HG02840 (cell line): Measurements from ENCODE around the gene DIPK1B.

ENCODE experiments used
- ATAC-seq: cut with Tn5 transposase; IDR thresholded peaks from one replicate; pipeline ENCODE4 v1.9.1; 2021; ENCODE audit warnings: mild to moderate bottlenecking, moderate library complexity, moderate number of reproducible peaks; ENCODE audit not compliant: unreplicated experiment, low FRiP score

Gene DIPK1B

DNA sequence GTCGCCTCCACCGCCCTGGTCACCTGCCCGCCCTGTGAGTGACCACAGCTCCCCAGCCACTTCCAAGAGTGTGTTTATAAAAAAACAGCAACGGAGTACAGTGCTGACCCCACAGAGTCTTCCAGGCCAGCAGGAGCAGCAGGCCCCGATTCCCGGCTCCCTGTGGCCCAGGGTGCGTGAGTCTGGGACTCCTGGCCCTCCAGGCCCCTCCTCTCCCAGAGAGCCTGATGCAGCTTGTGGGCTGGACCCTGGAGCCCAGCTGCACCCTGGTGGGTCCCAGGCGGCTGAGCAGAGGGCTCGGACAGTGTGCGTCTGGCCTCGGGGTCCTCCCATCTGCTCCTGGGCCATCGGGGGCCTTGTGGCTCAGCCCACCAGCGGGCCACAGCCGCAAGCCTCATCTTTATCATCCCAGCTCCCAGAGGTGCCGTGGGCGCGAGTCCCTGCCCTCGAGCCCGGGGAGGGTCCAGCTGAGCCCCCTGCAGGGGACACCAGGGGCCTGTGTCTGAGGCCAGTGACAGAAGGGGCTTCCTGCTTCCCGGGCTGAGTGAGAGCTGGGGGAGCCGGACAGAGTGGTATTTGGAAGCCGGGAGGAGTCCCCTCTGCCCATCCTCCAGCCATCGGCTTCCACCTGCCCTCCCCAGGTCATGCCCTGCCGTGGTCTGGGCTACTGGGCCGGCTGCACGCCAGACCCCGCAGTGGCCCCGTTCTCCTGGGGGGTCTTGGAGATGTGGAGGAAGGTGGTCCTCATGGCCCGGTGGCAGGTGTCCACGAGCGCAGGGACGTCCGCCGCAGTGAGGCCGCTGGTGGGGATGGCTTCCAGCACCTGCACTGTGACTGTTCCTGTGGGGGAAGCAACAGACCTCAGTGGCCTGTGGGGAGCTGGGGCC lies 39.0 kb upstream of the DIPK1B start:
- ATAC-seq: no peak

DNA sequence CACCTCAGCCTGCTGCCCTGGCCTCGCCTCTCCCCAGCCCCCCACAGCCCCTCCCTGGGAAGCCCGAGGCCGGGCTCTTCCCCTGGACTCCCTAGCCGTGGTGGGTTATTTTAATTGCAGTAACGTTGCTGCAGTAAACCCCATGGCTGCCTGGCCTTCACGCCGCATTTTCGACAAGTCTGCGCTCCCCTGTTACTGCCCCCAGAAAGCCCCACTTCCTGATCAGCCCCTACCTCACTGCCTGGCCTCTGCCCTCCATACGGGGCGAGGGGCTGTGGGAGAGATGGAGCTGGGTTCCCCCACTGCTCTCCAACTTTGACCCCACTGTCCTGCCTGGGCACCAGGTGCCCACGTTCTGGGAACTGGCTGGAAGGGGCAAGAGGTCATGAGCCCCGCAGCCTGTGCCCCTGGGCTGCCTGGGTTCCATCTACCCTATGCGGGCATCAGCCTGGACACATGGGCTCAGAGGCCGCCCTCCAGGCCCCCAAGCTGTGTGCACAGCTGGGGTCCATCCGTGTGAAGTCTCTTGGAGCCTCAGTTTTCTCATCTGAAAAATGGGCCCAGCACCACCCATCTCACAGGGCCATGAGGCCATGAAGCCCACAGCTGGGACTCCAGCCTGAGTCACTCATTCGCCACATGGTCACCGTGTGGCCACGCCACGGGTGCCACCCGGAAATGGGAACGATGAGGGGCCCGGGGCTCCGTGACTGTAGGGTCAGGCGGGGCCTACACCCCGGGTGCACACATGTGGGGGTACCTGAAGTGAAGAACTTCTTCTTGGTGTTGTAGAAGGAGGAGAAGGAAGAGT lies 38.2 kb upstream of the DIPK1B start:
- no peak for ATAC-seq

DNA sequence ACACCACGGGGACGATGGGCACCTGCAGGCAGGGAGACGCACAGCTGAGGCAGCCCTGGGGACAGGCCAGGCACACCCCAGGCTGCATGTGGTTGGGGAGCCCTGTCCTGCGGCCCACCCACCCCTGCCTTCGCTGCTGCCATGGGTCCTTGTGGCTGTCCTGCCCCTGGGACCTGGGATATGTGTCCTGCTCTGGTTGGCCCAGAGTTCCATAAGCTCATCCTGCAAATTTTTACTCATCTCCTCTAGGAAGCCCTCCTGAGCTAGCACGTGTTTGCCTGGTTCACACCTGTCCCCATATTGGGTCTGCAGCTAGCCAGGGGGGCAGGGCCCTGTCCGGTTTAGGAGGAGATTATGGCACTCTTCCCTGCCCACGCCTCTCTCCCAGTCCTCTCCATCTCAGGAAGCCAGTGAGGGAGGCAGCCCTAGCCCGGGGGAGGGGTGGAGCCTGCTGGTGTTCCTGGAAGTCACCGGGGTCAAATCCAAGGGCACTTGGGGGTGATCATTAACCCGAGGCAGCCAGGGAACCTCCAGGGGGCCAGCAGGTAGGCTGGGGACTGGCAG lies 37.5 kb upstream of the DIPK1B start:
- no peak for ATAC-seq

DNA sequence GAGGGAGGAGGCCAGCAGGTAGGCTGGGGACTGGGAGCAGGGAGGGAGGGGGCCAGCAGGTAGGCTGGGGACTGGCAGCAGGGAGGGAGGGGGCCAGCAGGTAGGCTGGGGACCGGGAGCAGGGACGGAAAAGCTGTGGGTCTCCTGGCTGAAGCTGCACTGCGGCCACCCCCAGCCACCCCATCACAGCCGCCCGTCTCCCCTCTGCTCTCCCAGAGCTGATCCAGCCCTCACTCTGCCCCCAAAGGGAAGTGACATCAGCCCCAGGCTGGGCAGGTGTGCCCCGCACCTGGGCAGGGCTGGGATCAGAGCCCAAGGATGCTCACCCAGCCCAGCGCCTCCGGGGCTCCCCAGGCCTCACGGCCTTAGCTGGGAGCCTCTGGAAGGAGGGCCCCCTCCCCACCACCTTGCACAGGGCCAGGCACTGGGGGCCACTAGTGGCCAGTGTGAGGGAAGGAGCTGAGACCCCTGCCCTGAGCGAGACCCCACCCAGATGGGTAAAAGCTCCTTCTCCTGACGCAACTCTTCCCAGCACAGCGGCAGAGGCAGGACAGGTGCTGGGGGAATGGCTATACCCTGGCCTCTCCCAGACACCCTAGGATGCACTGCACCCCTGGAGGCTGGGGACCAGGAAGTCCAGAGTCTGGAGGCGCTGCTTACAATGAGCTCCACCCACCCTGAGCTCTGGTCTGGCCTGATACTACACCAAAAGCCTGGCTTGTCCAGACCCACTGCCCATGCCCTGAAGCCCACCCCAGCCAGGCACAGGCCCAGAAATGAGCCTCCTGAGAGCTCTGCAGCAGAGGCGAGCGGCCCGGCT lies 36.7 kb upstream of the DIPK1B start:
- no peak for ATAC-seq

DNA sequence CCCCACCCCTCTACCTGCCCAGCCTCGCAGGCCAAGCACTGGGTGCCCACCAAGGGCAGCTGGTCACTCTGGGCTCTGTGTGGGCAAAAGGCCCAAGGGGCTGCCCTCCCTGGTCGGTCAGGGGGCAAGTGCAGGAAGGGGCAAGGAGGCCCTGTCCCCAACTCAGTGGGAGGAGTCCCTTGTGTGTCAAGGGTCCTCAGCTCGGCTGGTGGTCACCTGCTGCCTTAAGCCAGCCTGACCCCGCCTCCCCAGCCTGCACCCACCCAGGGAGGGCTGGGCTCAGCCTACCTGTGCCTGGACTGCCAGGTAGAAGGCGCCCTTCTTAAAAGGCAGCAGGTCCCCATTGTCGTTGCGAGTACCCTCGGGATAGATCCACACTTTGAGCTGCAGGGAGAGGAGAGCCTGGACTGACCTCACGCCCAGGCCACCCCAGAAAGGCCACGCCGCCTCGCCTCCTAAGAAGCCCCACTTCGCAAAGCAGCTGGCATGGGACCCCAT lies 36.0 kb upstream of the DIPK1B start:
- no peak for ATAC-seq

DNA sequence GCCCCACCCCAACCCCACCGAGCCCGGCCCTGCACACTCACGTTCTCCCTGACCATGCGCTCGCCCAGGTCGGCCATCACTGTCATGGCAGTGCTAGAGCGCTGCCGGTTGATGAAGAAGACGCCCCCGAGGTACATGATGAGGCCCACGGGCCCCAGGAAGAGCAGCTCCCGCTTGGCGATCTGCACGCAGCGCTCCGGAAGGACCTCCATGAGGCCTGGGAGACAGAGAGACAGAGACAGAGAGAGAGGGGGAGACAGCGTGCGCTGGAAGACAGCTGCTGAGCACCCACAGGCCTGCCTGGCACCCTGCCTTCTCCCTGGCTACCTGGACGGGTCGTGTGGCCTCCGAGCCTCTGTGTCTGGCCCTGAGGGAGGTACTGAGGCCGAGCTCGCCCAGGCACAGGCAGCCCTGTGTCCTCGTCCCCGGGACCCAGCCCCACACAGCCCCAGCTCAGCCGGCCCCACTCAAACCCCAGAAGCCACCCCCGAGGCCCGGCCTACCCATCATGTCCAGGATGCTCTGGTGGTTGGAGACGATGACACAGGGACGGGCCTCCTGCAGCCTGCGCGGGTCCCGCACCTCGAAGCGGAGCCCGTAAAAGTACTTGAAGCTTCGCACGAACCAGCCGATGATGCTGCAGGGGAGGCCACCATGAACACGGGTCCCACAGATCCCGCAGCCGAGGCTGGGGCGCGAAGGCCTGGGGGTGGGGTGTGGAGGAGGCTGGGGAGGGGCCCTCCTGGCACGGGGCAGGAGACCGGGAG lies 35.3 kb upstream of the DIPK1B start:
- no peak for ATAC-seq

DNA sequence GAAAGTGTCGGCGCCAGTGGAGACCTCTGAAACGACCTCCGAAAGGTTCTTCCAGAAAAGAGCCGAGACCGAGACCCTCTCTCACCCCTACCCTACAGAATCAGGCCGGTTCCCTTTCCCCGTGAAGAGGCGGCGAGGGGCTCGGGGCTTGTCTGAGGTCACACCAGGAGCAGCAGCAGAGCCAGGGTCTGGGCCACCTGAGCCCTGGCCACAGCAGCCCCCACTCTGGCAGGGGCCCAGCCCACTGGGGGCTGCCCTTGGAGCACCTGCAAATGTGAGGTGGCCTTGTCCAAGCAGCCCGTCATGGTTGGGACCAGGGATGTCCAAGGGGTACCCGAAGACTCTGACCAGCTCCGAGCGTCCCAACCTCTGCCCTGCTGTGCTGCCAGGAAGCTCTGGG lies 34.3 kb upstream of the DIPK1B start:
- ATAC-seq: no peak

DNA sequence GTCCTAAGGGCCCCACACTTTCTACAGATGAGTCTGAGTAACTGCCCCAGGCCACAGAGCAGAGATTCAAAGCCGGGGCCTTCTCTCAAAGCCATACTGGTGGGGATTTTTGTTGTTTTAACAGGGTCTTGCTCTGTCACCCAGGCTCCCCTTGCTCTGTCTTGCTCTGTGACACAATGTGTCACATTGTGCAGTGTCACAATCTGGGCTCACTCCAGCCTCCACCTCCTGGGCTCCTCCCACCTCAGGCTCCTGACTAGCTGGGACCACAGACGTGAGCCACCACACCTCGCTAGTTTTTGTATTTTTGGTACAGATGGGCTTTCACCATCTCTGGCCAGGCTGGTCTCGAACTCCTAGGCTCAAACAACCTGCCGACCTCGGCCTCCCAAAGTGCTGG lies 33.7 kb upstream of the DIPK1B start:
- no peak for ATAC-seq

DNA sequence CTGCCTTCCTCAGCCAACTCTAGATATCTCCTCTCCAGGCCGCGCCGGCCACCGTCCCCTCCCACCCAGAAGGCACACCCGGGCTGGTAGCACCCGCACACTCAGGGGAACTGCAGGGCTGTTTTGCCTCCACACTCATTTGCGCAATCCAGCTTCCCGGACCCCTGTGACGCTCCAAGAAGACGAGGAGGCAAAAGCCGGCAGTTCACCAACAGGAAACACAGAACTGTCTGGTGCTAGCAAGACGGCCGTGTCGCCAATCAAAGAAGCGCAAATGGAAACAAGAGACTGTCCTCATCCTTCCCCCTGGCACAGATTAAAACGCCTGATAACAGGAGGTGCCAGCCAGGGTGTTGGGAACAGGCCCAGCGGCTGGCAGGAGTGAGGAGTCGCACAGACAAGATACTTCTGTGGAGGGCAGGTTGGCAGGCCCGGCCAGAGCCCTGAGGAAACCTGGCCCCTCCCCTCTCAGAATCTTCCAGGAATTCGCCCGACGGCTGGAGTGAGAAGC lies 32.9 kb upstream of the DIPK1B start:
- ATAC-seq: no peak

DNA sequence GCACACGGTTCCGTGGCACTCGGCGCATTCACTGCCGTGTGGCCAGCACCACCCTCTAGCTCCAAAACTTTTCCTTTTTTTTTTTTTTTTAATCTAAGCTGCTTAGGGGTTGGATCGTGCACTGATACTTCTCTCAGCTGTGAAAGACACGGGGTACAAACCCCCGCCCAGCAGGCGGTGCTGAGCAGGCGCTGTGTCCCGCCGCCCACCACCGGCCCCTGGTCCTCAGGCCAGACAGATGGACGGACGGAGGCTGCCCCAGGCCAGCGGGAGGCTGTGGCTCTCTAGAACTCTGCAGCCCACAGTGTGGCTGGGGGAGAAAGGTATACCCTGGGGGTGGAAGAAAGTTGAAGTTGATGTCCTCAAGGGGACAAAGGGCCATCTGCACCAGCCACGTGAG lies 31.3 kb upstream of the DIPK1B start:
- no peak for ATAC-seq

DNA sequence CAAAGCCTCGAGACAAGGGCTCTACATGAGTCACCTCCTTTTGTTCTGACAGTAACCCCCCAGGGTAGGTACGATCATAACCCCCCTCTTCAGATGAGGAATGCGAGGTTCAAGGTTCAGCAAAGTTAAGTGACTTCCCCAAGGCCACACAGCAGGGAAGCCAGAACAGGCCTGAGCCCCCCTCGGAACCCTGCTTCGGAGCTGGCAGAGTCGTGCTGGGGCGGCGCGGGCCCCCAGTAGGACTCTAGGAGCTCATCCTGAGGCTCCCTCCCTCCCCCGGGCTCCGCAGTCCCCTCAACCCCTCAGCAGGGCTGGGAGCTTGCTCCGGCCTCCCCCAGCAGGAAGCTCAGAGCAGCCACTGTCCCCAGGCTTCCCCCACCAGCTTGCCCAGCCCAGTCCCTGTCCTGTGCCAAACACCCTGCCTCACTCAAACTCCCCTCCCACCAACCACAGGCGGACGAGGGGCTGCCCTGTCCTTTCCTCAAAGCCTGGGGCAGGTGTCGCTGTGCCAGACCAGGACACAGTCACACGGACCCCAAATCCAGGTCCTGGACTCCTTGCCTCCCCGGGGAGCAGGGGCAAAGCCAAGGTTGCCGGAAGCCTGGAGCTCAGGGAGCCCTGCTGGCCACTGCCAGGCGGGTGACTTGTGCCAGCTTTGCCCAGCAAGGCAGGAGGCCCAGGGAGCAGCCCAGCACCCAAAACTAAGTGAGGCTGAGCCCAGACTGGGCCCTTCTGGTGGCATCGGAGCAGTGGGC lies 30.2 kb upstream of the DIPK1B start:
- ATAC-seq: no peak

DNA sequence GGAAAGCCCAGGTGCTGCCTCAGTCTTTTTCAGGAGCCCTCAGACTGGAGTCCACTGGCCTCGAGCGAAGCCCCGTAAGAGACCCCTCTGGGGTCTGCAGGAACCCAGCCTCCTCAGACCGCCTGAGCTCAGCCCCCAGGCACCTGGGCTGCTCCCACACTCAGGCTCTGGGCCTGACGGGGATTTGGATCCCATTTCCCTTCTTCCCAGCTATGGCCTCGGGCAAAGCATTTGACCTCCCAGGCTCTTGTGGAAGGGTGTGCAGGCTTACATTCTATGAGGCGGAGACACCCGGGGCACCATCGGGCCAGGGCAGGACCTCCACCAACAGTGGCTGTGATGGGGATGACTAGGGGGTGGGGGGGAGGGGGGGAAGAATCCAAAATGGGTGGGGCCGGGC lies 29.7 kb upstream of the DIPK1B start:
- no peak for ATAC-seq

DNA sequence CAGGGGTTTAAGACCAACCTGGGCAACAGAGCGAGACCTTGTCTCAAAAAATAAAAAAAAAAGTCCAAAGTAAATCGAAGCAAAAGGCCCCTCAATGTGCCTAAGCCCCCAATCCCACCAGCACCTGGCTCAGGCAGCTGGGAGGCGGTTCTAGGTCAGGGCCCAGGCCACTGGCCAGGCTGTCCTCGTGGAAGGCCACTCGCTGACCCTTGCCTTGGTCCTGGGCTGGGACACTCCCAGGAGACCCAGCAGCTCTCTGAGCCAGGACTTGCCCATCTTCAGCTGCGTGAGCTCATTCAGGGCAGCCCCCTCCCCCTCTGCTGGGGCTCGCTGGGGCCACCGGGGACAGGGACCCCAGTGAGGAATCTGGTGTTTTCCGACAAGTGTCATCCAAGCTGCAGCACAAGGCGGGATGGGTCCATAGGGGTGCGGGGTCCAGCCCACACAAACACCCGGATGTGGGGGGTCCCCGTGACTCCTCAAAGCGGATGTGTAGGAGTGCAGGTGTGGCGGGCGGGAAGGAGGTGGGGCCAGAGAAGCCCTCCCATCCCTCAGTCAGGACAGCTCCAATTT lies 29.1 kb upstream of the DIPK1B start:
- no peak for ATAC-seq

DNA sequence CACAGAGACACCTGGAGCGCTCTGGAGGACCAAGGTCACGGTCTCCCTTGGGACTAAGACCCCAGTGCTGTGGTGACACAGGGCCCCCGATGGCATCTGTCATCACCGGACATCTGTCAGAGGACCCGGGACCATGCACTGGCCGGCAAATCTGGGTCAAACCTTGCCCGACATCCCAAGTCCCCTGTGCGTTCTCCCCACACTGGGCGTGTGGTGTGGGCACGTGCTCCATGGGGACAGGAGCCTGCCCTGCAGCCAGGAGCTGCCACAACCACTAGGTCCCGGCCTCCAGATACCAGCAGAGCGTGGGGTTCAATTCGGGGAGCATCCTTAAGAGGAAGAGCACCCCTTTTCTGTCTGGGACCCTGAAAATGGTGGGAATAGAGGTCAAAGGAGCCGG lies 28.6 kb upstream of the DIPK1B start:
- no peak for ATAC-seq

DNA sequence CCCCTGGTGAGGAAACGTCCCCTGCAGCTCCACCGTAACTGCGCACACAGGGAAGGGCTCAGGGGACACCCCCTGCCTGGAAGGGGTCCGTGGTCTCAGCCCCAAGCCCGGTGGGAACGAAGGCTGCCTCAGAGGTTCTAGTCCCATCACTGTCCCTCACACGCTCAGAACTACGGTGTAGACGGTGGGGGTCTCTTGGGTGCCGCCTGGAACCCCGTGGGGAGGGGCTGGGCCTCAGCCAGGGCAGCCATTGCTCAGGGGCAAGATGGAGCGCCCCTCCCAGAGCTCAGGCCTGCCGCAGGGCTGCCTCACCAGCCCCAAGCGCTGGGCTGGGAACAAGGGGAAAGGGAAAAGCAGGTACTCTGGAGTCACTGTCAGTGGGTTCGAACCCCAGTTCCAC lies 28.0 kb upstream of the DIPK1B start:
- ATAC-seq: no peak

DNA sequence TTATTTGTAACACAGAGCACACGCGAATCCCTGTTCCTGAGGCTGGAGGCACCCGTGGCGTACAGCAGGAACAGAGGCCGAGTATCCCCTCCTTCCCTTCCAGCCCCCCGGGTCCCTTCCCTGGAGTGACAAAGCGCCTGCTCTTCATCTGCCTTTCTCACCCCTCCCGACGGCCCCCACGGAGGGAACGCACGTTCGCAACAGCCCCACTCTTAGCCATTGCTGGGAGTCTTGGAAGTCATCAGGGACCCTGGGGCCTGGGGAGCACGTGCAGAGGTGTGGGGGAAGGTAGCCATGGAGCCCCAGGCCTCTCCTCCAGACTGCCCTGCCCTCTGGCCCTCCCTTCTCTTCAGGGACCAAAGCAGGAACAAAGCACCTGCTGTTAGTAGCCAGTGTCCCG lies 27.6 kb upstream of the DIPK1B start:
- ATAC-seq: no peak

DNA sequence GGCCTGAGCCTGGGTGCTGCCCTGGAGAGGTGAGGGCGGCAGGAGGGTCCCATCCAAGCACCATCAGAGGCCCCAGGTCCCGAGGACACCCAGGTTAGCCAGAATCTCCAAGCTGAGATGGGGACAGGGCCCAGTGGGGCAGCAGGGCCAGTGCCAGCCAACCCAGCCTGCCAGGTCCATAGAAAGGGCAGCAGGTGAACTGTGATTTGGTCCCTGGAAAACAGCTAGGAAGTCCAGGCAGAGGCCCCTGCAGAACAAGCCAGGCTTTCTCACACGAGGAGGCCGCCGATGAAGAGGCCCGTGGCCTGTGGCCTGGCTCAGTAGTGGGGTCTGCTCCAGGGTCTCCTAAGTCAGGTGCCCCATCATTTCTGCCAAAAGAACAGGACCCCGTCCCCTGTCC lies 27.2 kb upstream of the DIPK1B start:
- no peak for ATAC-seq

DNA sequence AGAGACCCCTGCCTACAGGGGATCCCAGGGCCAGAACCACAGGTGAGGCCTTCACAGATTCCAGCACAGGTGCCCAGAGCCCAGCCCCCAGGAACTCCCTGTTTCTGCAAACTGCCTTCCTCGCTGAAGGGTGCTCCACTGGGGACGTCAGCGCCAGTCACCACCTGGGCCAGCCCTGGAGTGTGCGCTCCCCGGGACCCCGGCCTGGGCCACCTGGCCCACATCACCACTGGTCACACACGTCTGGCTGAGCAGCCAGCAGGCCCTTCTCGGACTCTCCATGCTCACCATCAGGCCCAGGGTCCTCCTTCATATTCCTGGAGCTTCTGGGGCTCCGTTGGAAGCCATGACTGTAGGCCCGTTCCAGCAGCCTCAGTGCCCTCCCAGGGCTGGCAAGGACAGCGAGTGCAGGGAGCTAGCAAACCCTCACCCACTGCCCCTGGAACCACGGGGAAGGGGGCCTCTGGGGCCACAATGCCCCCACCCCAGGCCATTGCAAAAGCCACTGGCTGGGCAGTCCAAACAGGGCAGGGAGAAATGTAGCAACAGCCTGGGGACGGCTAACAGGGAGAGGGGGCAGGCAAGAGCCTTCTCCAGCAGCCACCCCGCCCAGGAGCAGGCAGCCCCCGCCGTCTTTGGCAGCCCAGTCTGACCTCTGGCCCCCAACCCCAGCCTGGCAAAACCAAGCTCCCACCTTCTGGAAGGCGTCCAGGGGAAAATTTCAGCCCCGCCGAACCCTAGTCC lies 26.4 kb upstream of the DIPK1B start:
- ATAC-seq: no peak
